ENCODE results near the gene ZNF662. TPM values are rescaled to one million over a fixed set of nuclear protein-coding genes. Genes with fewer than 3 reads are reported as not detected.

The ZNF662 gene
- total and polyA plus RNA-seq, 9 of the 15 experiments (the other 6 are each of a cell fraction or from before 2014, with no cell fraction given), result 0.07 to 0.55 (median 0.27) TPM

- CTCF ChIA-PET (ENCODE audit: low intra/inter-chr PET ratio), result no interaction called here
- WGBS (ENCODE audit: insufficient coverage, low coverage, missing lambda C conversion rate), result under 1% methylated on average over 13 of the region's 13 CpGs
- H3K4me1 ChIP-seq (replicated peaks in 1 of 2; ENCODE audit: control insufficient read depth in 2 of 2, insufficient read depth in 2 of 2, low read length in 2 of 2), result peaks cover 0 to 3% of the 10 kb centered on the region in 2 experiments; a peak in 3 of 5 replicates
- no peak within 1 kb of the TSS for H2AFZ ChIP-seq (ENCODE audit: low read depth, low read length)
- in situ Hi-C loops (cut with MboI), result loop anchor here (5.0 kb wide), 1 partner anchor 93 kb away; no protein-coding TSS in a partner anchor
- no peak within 1 kb of the TSS for H3K9ac ChIP-seq (ENCODE audit: insufficient read depth in 1 of 2, low read depth in 2 of 2, low read length in 2 of 2)
- FAIRE-seq (no peak), ATAC-seq (no peak), DNase-seq (ENCODE audit: extremely low read depth in 1 of 4, low spot score in 3 of 4) (no peak)
- peaks cover 2% of the 10 kb centered on the region for H3K9me1 ChIP-seq (ENCODE audit: control insufficient read depth, insufficient read depth, low read length)
- H3K27me3 ChIP-seq (ENCODE audit: control insufficient read depth in 2 of 2, insufficient read depth in 2 of 2, low read length in 2 of 2), result peaks cover 30 to 60% of the 10 kb centered on the region in 2 experiments
- H4K20me1 ChIP-seq (replicated peaks; ENCODE audit: control insufficient read depth, insufficient read depth, low read length), result peaks cover 4% of the 10 kb centered on the region; the same call in 1 of the 2 replicates
- H3K9me3 ChIP-seq (replicated peaks; ENCODE audit: control insufficient read depth, insufficient read depth, low read depth, low read length), result no peaks in the 10 kb centered on the region
- no TSS peak for BruUV-seq (replicated peaks)
- no peaks in the 10 kb centered on the region for H3K79me2 ChIP-seq (ENCODE audit: control insufficient read depth, insufficient read depth, low read length)
- no peak within 1 kb of the TSS for H3K4me3 ChIP-seq
- no peak within 1 kb of the TSS for H3K27ac ChIP-seq (ENCODE audit: extremely low read depth, low read depth, low read length)
- H3K4me2 ChIP-seq (ENCODE audit: insufficient read depth, low read length), result no peak within 1 kb of the TSS
- intact Hi-C loops (cut with micrococcal nuclease), result no loop called here
- no peak for TF ChIP-seq STAG1 (CRISPR knock-in tag; IDR thresholded peaks at IDR 0.05; ENCODE audit: borderline replicate concordance)
- no peak for TF ChIP-seq CHD2 (IDR thresholded peaks at IDR 0.05; ENCODE audit: low read depth, low read length)
- TF ChIP-seq ZBTB40 (IDR thresholded peaks at IDR 0.05), result no peak
- TF ChIP-seq ZBTB40 (CRISPR knock-in tag; IDR thresholded peaks at IDR 0.05), result no peak
- no peak for TF ChIP-seq MECOM (CRISPR knock-in tag; IDR thresholded peaks at IDR 0.05)
- no peak for TF ChIP-seq STAT5B (CRISPR knock-in tag; IDR thresholded peaks at IDR 0.05)
- no peaks in the 10 kb centered on the region for H3K36me3 ChIP-seq (ENCODE audit: control insufficient read depth, insufficient read depth, low read length)
- POLR2A ChIA-PET, result interaction anchor here (0.6 to 1.2 kb wide), 6 partner anchors 17 to 959 kb away, joined by 3 to 4 read pairs (median 4); no protein-coding TSS in a partner anchor
These were observed 30.4 kb upstream of the ZNF662 start, which contains the start of gene CYP8B1 for GRCh38 chr3:42875325-42876151. TSS of gene CYP8B1 (minus strand) at chr3:42875879. CDS start at chr3:42875816, 63 bp downstream.

Measured in K562 (cell line).